Uterus (tissue), 2 donors: Measurements from ENCODE around the gene RHOH.

Experiments used
- CTCF ChIP-seq, 4 experiments: fragments of 200-600 bp in 2 of 4; fragments of 450-650 bp in 2 of 4; sonication (generic) in 2 of 4; IDR thresholded peaks; one replicate each; pipeline ENCODE4 v1.5.1; 2016 to 2019; ENCODE audit warnings: antibody characterized with exemption in 4 of 4, mild to moderate bottlenecking in 2 of 4, moderate library complexity in 1 of 4
- POLR2A ChIP-seq, 2 donors: fragments of 450-650 bp; IDR thresholded peaks; one replicate each; pipeline ENCODE4 v1.6.1; 2016; ENCODE audit warnings: antibody characterized with exemption in 2 of 2, mild to moderate bottlenecking in 1 of 2, moderate library complexity in 1 of 2

- no peak for TF ChIP-seq CTCF (IDR thresholded peaks at IDR 0.05)
- TF ChIP-seq POLR2A (IDR thresholded peaks at IDR 0.05) = no peak
These were observed 3.4 kb downstream of the RHOH start for GRCh38 chr4:40199999-40200874.
